ENCODE measurements around the gene RNLS.

DNA sequence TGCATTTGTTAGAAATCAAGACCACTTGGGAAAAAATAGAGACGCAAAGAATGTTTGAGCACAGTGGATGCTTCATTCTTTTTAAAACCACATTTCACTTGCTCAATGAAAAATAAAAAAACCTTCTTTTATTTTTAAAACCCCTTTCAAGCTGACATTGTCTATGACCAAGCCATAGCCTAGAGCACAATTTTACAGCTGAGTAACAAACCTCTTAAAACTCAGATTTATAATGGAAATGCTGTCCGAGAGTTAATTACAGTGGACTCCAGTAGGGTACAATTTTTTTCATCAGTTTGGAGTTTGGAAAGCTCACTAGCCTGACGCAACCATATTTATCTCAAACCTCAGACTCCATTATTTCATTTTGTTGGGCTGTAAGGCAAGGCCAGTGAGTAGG lies 116.3 kb downstream of the RNLS start:
- TF ChIP-seq, protein P1, sequence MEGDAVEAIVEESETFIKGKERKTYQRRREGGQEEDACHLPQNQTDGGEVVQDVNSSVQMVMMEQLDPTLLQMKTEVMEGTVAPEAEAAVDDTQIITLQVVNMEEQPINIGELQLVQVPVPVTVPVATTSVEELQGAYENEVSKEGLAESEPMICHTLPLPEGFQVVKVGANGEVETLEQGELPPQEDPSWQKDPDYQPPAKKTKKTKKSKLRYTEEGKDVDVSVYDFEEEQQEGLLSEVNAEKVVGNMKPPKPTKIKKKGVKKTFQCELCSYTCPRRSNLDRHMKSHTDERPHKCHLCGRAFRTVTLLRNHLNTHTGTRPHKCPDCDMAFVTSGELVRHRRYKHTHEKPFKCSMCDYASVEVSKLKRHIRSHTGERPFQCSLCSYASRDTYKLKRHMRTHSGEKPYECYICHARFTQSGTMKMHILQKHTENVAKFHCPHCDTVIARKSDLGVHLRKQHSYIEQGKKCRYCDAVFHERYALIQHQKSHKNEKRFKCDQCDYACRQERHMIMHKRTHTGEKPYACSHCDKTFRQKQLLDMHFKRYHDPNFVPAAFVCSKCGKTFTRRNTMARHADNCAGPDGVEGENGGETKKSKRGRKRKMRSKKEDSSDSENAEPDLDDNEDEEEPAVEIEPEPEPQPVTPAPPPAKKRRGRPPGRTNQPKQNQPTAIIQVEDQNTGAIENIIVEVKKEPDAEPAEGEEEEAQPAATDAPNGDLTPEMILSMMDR (IDR thresholded peaks at IDR 0.05), result no peak
- no peak for TF ChIP-seq POLR2A (IDR thresholded peaks at IDR 0.05)

All from vagina (tissue), 2 donors.